HL-60/S4 (cell line): ENCODE data around the gene GTF3C5.
"Not testable (repeated sequence)": the region's sequence is repeated elsewhere in the genome, so short reads cannot be mapped to it uniquely, and the experiment has no call there.

ENCODE experiments used
- in situ Hi-C: fragments of 300-500 bp; cut with MboI; formaldehyde crosslinking; loops from 2 replicates; pipeline ENCODE4 v1.14.3; 2022; ENCODE audit warnings: low sequenced_read_pairs

The GTF3C5 gene

DNA sequence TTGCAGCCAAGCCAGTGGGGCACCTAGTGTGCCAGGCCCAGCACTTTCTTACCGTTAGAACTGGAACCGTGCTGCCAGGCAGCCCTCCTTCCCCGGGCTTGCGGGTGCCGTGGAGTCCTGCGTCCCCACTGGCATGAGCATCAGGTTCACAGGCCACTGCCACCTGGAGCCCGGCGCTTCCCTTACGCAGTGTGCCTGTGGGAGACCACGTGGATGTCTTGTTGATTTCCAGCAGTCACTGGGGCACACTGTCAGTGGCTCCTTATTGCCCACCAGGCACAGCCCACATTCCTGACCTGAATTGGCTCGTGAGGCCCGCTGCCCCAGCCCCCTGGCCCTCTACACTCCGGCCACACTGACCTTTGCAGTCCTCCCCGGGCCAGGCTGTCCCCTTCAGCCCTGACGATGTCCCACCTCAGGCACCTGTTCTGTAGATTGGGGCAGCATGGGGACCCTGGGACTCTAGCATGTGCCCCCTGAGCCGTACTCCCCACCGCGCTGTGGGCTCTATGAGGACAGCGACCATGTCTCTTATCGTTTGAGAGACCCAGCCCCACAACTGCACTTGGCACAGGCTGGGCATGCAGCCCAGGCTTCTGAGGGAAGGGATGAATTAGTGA lies 20.6 kb downstream of the GTF3C5 start:
- in situ Hi-C loops, result no loop called here

DNA sequence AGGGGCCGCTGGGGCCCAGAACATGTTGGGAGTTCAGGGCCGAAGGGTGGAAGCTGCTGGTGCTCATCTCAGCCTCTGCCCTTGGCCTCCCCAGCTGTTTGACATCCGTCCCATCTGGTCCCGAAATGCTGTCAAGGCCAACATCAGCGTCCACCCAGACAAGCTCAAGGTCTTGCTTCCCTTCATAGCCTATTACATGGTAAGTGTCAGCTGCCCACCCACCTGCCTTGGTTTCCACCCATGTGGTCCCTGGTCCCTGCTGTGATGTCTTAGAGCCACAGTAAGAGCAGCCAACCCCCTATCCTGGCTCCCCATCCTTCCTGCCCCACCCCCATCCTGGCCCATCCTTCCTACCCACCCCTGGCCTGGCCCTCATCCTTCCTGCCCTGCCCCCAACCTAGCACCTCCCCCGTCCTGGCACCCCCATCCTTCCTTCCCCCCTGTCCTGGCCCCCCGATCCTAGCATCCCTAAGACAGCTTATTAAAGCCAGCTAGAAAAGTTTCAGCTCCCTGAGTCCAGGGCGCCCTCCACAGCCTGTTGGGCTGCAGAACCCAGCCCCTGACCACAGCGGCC lies 21.3 kb downstream of the GTF3C5 start:
- in situ Hi-C loops, result no loop called here

DNA sequence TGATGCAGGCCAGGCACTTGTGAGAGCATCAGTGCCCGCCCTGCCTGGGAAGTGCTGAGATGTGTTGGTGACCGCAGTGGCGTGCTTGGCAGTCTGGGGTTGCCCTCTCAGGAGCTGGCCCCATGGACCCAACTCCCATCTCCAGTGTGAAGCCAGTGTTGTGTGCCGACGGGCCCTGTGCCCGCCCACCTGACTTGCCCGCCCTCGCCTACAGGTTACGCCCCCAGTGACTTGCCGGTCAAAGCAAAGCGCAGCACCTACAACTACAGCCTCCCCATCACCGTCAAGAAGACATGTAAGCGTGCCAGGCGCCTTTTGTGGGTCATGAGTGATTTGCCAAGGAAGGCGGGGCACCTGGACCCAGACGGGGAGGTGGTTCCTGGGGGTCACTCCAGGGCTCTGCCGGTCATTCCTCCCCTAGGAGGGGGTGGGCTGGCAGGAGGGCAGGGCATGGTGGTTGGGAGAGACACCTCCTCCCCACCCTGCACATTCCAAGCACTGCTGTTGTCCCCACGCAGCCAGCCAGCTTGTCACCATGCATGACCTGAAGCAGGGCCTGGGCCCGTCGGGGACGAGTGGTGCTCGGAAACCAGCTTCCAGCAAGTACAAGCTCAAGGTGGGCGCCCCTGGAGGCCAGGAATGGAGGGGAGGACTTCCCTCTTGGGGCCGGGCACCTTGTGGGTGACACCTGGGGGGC lies 23.5 kb downstream of the GTF3C5 start:
- in situ Hi-C loops, result no loop called here

DNA sequence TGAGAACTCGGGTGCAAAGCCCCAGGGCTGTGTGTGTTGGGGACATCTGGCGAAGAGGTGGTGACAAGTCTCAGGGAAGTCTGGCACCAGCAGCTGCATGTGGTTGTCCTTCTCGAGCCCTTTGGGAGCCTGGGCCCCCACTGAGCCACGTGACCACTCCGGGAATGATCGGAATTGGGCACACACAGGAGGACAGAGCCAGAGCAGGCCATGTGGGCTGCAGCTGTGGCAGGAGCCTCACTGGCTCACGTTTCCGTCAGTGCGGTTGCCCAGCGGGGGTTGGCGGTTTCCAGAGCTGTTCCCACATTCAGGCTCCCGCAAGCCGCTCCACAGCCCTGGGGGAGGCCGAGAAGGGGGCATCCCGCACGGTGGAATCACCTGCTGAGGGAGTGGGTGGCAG lies 24.2 kb downstream of the GTF3C5 start:
- in situ Hi-C loops, result no loop called here

DNA sequence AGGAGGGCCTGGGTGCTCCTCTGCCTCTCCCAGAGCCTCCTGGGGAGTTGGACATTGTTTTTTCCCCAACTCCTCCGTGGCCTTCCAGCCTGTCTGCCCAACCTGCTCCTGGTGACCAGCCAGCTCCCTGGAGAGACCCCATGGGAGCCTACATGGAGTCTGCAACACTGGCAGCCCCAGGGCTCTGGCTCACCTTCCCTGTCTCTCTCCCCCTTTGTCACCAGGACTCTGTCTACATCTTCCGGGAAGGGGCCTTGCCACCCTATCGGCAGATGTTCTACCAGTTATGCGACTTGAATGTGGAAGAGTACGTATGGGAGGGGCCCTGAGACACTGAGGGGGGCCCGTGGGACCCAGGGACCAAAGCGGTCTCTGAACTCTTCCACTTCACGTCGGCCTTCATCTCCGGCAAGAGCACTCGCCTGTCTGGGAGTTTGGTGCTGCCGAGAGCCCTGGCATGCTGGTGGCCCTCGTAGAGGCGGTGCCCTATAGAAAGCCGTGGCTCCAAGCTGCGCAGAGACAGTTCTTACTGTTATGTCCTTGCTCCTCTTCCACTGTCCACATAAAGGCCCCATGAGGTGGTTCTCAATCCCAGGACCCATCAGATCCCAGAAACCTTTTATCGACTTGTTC lies 25.1 kb downstream of the GTF3C5 start:
- in situ Hi-C loops, result no loop called here

DNA sequence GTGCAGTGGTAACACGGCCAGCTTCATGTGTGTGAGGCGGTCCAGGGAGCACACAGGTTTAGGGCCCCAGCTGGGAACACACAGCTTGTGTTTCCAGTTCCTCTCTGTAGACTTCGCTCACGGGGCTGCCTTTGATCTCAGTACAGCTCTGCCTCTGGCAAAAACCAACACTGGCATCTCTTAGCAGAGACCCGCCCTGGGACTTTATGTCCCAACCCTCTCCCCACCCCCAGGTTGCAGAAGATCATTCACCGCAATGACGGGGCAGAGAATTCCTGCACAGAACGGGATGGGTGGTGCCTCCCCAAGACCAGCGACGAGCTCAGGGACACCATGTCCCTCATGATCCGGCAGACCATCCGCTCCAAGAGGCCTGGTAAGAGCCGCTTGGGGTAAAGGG lies 25.7 kb downstream of the GTF3C5 start:
- in situ Hi-C loops, result no loop called here

DNA sequence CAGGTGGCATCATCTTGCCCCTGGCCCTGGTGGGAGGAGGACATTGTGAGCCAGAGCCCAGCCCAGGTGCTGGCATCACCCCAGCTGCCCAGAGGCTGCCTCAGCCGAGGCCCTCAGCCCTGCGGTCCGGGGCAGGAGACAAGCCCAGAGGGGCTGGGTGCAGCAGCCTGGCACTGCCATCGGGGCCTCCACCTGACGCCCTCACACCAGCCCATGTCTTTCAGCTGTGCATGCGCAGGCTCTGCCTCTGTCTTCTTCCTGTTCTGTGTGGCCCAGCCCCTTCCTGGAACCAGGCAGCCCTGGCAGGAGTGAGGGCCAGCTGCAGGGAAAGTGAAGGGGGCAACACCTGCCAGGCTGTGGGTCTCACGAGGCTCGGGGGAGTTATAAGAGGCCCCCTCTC lies 26.2 kb downstream of the GTF3C5 start:
- in situ Hi-C loops, result no loop called here

DNA sequence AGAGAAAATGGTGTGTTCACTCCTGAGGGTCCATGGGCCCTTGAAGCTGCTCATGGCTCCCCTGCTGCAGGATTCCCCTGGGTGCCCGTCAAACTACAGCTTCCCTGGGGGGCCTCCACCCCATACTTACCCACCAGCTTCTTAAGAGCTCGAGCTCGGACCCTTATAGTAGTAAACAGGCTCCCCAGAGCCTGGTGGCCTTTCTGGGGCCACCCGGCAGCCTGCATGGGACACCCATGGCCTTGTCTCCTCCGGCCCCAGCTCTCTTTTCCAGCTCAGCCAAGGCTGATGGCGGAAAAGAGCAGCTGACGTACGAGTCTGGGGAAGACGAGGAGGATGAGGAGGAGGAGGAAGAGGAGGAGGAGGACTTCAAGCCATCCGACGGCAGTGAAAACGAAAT lies 26.8 kb downstream of the GTF3C5 start:
- in situ Hi-C loops, result no loop called here

DNA sequence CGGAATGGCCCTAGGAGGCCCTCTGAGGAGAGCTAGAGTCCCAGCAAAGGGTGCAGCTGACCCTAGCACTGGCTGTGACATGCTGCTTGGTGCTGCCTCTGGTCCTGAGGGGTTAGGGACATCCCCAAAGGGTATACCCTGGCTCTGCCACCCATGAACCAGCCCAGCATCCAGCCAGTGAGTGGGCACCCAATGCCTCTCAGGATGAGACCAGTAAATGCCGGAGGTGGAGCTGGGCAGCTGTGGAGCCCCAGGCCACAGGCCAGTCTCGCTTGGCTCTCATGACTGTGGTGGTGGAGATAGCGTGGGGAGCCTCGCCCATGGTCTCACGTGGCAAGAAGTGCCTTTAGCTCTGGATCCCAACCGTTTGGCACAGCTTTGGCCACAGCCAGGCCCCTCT lies 27.3 kb downstream of the GTF3C5 start:
- in situ Hi-C loops, result no loop called here

DNA sequence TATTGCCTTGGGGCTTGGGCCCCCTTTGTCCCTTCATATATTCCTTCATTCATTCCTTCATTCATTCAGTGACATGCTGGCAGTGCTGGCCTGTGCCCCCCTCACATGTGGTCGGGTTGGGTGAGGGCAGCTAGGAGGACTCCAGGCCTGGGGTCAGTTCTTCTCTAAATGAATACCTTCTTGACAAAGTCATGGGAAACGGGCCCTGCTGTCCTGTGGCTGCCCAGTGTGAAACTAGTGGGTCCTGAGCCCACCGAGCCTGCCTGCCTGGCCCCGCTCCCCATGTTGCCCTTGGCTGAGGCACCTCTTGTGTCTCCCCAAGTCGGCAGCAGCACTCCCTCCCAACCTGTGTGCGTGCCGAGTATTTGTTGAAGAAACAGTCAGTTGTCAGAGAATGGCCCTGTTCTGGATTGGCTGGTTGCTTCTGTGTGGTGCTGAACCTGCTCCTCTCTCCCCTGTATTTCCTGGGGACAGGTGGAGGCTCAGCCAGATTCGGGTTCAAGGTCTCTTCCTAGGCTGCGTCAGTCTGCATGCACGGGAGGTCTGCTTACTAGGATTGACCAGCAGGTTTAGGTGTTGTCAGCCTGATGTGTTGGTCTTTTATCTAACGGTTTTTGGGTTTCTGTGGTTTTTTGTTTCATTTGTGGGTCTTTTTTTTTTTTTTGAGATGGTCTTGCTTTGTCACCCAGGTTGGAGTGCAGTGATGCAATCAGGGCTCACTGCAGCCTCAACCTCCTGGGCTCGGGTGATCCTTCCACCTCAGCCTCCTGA lies 27.9 kb downstream of the GTF3C5 start:
- in situ Hi-C loops, result no loop called here

DNA sequence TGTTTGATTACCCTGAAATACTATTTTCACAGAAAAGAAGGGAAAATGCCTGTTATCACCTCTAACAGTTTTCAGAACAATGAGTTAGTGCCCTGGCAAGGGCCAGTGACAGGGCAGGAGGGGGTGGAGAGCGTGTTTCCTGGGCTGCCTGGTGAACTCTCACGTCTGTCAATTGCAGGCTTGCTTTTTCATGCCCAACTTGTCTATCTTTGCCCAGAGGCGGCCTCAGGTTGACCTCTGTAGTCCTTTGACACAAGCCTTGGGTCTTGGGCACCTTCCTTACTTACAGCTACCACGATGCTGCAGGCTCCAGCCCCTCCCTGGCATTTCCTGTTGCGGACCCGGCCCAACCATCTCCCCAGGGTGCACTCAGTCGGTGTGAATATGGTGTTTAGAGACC lies 28.8 kb downstream of the GTF3C5 start:
- in situ Hi-C loops, result no loop called here

DNA sequence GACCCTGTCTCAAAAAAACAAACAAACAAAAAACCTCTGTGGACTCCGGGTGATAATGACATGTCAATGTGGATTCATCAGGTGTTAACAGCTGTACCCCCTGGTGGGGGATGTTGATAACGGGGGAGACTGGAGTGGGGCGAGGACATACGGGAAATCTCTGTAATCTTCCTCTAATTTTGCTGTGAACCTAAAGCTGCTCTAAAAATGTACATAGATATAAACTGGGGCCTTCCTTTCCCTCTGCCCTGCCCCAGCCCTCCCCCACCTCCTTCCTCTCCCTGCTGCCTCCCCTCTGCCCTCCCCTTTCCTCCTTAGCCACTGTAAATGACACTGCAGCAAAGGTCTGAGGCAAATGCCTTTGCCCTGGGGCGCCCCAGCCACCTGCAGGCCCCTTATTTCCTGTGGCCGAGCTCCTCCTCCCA lies 29.6 kb downstream of the GTF3C5 start:
- in situ Hi-C loops, result no loop called here

DNA sequence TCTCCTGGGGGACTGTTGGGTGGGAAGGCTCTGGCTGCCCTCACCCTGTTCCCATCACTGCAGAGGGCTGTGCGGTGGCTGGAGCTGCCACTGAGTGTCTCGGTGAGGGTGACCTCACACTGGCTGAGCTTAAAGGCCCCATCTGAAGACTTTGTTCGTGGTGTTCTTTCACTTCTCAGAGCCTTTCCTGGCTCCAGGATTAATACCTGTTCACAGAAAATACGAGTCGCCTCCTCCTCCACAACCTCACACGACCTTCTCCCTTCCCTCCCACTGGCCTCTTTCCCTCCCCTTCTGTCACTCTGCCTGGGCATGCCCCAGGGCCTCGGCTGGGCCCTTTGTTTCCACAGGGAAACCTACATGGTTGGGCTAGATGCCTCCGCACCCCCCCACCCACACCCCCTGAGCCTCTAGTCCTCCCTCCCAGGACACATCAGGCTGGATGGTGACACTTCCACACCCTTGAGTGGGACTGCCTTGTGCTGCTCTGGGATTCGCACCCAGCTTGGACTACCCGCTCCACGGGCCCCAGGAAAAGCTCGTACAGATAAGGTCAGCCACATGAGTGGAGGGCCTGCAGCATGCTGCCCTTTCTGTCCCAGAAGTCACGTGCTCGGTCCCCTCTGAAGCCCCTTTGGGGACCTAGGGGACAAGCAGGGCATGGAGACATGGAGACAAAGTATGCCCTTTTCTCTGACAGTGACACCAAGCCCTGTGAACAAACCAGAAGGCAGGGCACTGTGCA lies 30.4 kb downstream of the GTF3C5 start:
- in situ Hi-C loops, result not testable (repeated sequence)

DNA sequence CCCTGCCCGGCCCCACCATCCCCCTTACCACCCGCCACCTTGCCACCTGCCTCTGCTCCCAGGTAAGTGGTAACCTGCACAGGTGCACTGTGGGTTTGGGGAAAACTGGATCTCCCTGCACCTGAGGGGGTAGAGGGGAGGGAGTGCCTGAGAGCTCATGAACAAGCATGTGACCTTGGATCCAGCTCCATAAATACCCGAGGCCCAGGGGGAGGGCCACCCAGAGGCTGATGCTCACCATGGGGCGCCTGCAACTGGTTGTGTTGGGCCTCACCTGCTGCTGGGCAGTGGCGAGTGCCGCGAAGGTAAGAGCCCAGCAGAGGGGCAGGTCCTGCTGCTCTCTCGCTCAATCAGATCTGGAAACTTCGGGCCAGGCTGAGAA lies 31.0 kb downstream of the GTF3C5 start, which contains the start of gene CEL:
Gene CEL, plus strand, starts transcription at position 218 of the 382 bp plus-strand sequence. Its CDS starts 22 bp downstream, at position 240.
- in situ Hi-C loops, result not testable (repeated sequence)

DNA sequence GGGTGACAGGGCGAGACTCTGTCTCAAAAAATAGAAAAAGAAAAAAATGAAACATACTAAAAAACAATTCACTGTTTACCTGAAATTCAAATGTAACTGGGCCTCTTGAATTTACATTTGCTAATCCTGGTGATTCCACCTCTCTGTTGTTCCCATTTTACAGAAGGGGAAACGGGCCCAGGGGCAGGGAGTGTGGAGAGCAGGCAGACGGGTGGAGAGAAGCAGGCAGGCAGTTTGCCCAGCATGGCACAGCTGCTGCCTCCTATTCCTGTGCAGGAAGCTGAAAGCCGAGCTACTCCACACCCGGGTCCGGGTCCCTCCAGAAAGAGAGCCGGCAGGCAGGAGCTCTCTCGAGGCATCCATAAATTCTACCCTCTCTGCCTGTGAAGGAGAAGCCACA lies 31.8 kb downstream of the GTF3C5 start:
- in situ Hi-C loops, result not testable (repeated sequence)

DNA sequence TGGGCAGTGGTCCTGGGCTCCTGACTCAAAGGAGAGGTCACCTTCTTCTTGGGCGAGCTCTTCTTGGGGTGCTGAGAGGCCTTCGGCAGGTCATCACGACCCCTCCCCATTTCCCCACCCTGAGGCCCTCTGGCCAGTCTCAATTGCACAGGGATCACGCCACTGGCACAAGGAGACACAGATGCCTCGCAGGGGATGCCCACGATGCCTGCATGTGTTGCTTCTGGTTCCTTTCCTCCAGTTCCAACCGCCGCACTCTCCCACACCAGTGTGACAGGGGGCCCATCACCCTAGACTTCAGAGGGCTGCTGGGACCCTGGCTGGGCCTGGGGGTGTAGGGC lies 32.3 kb downstream of the GTF3C5 start:
- in situ Hi-C loops, result no loop called here

DNA sequence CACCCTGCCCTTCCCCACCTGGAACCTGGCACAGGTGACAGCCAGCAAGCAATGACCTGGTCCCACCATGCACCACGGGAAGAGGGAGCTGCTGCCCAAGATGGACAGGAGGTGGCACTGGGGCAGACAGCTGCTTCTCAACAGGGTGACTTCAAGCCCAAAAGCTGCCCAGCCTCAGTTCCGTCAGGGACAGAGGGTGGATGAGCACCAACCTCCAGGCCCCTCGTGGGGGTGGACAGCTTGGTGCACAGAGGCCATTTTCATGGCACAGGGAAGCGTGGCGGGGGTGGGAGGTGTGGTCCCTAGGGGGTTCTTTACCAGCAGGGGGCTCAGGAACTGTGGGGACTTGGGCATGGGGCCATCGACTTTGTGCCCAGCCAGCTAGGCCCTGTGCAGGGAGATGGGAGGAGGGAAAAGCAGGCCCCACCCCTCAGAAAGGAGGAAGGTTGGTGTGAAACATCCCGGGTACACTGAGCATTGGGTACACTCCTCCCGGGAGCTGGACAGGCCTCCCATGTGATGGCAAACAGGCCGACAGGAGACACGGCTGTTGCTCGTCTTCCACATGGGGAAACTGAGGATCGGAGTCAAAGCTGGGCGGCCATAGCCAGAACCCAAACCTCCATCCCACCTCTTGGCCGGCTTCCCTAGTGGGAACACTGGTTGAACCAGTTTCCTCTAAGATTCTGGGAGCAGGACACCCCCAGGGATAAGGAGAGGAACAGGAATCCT lies 32.9 kb downstream of the GTF3C5 start:
- in situ Hi-C loops, result no loop called here

DNA sequence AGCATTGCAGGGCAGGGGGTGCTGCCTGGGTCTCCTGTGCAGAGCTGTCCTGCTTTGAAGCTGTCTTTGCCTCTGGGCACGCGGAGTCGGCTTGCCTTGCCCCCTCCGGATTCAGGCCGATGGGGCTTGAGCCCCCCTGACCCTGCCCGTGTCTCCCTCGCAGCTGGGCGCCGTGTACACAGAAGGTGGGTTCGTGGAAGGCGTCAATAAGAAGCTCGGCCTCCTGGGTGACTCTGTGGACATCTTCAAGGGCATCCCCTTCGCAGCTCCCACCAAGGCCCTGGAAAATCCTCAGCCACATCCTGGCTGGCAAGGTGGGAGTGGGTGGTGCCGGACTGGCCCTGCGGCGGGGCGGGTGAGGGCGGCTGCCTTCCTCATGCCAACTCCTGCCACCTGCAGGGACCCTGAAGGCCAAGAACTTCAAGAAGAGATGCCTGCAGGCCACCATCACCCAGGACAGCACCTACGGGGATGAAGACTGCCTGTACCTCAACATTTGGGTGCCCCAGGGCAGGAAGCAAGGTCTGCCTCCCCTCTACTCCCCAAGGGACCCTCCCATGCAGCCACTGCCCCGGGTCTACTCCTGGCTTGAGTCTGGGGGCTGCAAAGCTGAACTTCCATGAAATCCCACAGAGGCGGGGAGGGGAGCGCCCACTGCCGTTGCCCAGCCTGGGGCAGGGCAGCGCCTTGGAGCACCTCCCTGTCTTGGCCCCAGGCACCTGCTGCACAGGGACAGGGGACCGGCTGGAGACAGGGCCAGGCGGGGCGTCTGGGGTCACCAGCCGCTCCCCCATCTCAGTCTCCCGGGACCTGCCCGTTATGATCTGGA lies 33.7 kb downstream of the GTF3C5 start:
- in situ Hi-C loops, result no loop called here

DNA sequence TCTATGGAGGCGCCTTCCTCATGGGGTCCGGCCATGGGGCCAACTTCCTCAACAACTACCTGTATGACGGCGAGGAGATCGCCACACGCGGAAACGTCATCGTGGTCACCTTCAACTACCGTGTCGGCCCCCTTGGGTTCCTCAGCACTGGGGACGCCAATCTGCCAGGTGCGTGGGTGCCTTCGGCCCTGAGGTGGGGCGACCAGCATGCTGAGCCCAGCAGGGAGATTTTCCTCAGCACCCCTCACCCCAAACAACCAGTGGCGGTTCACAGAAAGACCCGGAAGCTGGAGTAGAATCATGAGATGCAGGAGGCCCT lies 34.2 kb downstream of the GTF3C5 start:
- in situ Hi-C loops, result no loop called here
